ENCODE data around the gene CHSY1. TPM values are rescaled to one million over a fixed set of nuclear protein-coding genes. Genes with fewer than 3 reads are reported as not detected.

The CHSY1 gene
- total and polyA plus RNA-seq, 2 of the 13 experiments (the other 11 are each of a cell fraction or from before 2014, with no cell fraction given), result 13.3 to 13.7 TPM

DNA sequence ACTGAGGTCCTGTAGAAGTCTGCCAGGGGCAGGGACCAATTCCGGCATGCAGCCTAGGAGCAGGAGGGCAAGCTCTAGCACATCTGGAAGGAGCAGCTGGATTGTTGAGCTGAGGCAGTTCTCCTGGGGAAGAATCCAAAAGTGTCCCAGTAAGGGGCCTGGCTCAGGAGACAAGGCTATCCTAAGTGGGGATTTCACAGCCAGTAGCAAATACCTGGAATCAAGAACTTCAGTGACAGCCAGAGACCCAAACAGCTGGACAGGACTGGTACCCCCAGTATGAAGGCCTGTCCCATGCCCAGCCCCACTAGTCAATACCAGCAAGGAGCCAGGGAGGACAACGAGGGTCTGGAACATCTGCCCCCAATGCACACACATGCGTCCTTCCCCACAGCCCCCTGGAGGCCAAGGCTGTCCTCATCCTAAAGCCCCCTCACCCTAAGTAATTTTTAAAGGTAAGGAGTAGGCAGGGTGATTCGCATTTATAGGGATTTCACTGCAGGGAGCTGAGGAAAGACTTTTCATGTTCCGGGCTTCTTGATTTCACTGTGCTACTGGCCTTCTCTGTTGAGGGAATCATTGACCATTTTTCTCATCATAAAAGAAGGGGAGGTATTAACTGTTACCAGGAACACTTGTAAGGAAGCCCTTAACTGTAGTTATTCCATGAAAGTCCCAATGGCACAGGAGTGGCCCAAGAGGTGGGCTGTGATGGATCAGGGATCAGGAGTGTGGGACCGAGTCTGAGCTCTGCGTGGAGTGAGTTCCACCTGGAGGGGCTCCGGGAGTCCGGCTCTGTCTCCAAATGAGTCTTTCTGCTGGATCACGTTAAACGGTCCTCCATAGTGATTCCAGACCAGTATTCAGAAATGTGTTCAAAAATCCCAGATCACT is 2.6 kb upstream of the CHSY1 start:
- H2AFZ ChIP-seq (ENCODE audit: low read length), result no peak overlapping the region
- ATAC-seq (no peak), DNase-seq (ENCODE audit: low spot score) (no peak), FAIRE-seq (no peak)
- H3K4me1 ChIP-seq (ENCODE audit: insufficient read depth, low read length), result peaks cover 55% of the 10 kb centered on the region
- H3K36me3 ChIP-seq (replicated peaks in 1 of 2; ENCODE audit: control insufficient read depth in 1 of 2, insufficient read depth in 2 of 2, low read length in 2 of 2), result no peaks in the 10 kb centered on the region
- no peak overlapping the region for H3K27ac ChIP-seq (ENCODE audit: extremely low read length, insufficient read depth, low read length)
- H4K20me1 ChIP-seq (ENCODE audit: insufficient read depth, low read length), result peaks cover 10% of the 10 kb centered on the region
- TF ChIP-seq, protein P1, sequence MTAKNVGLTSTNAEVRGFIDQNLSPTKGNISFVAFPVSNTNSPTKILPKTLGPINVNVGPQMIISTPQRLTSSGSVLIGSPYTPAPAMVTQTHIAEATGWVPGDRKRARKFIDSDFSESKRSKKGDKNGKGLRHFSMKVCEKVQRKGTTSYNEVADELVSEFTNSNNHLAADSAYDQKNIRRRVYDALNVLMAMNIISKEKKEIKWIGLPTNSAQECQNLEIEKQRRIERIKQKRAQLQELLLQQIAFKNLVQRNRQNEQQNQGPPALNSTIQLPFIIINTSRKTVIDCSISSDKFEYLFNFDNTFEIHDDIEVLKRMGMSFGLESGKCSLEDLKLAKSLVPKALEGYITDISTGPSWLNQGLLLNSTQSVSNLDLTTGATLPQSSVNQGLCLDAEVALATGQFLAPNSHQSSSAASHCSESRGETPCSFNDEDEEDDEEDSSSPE (CRISPR knock-in tag; IDR thresholded peaks at IDR 0.05), result no peak
- TF ChIP-seq, protein P2, sequence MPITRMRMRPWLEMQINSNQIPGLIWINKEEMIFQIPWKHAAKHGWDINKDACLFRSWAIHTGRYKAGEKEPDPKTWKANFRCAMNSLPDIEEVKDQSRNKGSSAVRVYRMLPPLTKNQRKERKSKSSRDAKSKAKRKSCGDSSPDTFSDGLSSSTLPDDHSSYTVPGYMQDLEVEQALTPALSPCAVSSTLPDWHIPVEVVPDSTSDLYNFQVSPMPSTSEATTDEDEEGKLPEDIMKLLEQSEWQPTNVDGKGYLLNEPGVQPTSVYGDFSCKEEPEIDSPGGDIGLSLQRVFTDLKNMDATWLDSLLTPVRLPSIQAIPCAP (CRISPR knock-in tag; IDR thresholded peaks at IDR 0.05; ENCODE audit: low read depth), result no peak
- TF ChIP-seq CCAR2 (optimal IDR thresholded peaks at IDR 0.05; ENCODE audit: low read depth, low read length) (no peak), FOXA1 (IDR thresholded peaks at IDR 0.05) (no peak), FOXA1 (CRISPR knock-in tag; IDR thresholded peaks at IDR 0.05) (no peak), KDM5A (IDR thresholded peaks at IDR 0.05; ENCODE audit: borderline replicate concordance, low read length) (no peak), ELF4 (CRISPR knock-in tag; IDR thresholded peaks at IDR 0.05; ENCODE audit: borderline replicate concordance) (no peak), RBFOX2 (IDR thresholded peaks at IDR 0.05; ENCODE audit: low read depth, low read length) (no peak), ZNF292 (CRISPR knock-in tag; IDR thresholded peaks at IDR 0.05; ENCODE audit: borderline replicate concordance, low read depth) (no peak)
- TF ChIP-seq, protein P3, sequence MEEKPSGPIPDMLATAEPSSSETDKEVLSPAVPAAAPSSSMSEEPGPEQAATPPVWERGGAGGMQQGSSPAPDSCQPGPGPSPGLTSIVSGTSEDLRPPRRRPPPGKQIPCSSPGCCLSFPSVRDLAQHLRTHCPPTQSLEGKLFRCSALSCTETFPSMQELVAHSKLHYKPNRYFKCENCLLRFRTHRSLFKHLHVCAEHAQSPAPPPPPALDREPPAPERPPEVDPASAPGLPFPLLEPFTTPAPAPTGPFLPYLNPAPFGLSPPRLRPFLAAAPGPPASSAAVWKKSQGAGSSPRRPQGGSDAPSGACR (CRISPR knock-in tag; IDR thresholded peaks at IDR 0.05), result no peak
- TF ChIP-seq, protein P4, sequence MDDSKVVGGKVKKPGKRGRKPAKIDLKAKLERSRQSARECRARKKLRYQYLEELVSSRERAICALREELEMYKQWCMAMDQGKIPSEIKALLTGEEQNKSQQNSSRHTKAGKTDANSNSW (CRISPR knock-in tag; IDR thresholded peaks at IDR 0.05; ENCODE audit: borderline replicate concordance), result no peak
- TF ChIP-seq, protein P5, sequence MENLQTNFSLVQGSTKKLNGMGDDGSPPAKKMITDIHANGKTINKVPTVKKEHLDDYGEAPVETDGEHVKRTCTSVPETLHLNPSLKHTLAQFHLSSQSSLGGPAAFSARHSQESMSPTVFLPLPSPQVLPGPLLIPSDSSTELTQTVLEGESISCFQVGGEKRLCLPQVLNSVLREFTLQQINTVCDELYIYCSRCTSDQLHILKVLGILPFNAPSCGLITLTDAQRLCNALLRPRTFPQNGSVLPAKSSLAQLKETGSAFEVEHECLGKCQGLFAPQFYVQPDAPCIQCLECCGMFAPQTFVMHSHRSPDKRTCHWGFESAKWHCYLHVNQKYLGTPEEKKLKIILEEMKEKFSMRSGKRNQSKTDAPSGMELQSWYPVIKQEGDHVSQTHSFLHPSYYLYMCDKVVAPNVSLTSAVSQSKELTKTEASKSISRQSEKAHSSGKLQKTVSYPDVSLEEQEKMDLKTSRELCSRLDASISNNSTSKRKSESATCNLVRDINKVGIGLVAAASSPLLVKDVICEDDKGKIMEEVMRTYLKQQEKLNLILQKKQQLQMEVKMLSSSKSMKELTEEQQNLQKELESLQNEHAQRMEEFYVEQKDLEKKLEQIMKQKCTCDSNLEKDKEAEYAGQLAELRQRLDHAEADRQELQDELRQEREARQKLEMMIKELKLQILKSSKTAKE (CRISPR knock-in tag; IDR thresholded peaks at IDR 0.05; ENCODE audit: borderline replicate concordance), result no peak
- TF ChIP-seq, protein P6, sequence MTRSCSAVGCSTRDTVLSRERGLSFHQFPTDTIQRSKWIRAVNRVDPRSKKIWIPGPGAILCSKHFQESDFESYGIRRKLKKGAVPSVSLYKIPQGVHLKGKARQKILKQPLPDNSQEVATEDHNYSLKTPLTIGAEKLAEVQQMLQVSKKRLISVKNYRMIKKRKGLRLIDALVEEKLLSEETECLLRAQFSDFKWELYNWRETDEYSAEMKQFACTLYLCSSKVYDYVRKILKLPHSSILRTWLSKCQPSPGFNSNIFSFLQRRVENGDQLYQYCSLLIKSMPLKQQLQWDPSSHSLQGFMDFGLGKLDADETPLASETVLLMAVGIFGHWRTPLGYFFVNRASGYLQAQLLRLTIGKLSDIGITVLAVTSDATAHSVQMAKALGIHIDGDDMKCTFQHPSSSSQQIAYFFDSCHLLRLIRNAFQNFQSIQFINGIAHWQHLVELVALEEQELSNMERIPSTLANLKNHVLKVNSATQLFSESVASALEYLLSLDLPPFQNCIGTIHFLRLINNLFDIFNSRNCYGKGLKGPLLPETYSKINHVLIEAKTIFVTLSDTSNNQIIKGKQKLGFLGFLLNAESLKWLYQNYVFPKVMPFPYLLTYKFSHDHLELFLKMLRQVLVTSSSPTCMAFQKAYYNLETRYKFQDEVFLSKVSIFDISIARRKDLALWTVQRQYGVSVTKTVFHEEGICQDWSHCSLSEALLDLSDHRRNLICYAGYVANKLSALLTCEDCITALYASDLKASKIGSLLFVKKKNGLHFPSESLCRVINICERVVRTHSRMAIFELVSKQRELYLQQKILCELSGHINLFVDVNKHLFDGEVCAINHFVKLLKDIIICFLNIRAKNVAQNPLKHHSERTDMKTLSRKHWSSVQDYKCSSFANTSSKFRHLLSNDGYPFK (CRISPR knock-in tag; IDR thresholded peaks at IDR 0.05; ENCODE audit: borderline replicate concordance), result no peak
- intact Hi-C loops (cut with micrococcal nuclease; ENCODE audit: unreplicated experiment) (loop anchor here (10.0 kb wide), 2 partner anchors 130 to 340 kb away; partner anchors contain the start of gene LRRK1), in situ Hi-C loops (cut with HindIII; ENCODE audit: extremely low pct_ligation_motif_present, low pct_unique_long_range_greater_than_20kb) (loop anchor here (5.0 to 25.0 kb wide), 4 partner anchors 170 to 592 kb away; partner anchors contain the start of gene LRRK1)
- CTCF ChIA-PET (ENCODE audit: low intra/inter-chr PET ratio, low total read pairs), result no interaction called here
- no peaks in the 10 kb centered on the region for H3K9me3 ChIP-seq (ENCODE audit: low read length)
- H3K9ac ChIP-seq (ENCODE audit: insufficient read depth, low read depth, low read length), result no peak overlapping the region
- no TSS peak for BruUV-seq (replicated peaks)
- H3K4me3 ChIP-seq (replicated peaks in 1 of 3; ENCODE audit: insufficient read depth in 1 of 3, low read depth in 2 of 3, low read length in 3 of 3), result no peak overlapping the region
- H3K79me2 ChIP-seq (ENCODE audit: insufficient read depth, low read length), result peaks cover 15% of the 10 kb centered on the region
- no peak overlapping the region for H3K4me2 ChIP-seq (ENCODE audit: low read depth, low read length)
- WGBS (ENCODE audit: low lambda C conversion rate), result 65% methylated on average over 10 of the region's 11 CpGs
- peaks cover 0 to 4% of the 10 kb centered on the region in 2 experiments; a peak in 1 of 5 replicates for H3K27me3 ChIP-seq (ENCODE audit: control insufficient read depth in 1 of 2, insufficient read depth in 2 of 2, low read length in 2 of 2)
- POLR2A ChIA-PET, result interaction anchor here (1.4 kb wide), 1 partner anchor 11 kb away, joined by 4 read pairs; no protein-coding TSS in a partner anchor

Measured in HepG2 (cell line).